Measurements from ENCODE around the gene ACAD9.
"Not testable (repeated sequence)": the region's sequence is repeated elsewhere in the genome, so short reads cannot be mapped to it uniquely, and the experiment has no call there.

Gene ACAD9

GRCh38 chr3:128903501-128903900 is 24.1 kb downstream of the ACAD9 start:
- no peak for DNase-seq

GRCh38 chr3:128906031-128906803 is 26.8 kb downstream of the ACAD9 start:
- DNase-seq = no peak

GRCh38 chr3:128906804-128907525 is 27.5 kb downstream of the ACAD9 start:
- no peak for DNase-seq

- DNase-seq = no peak
Measured at GRCh38 chr3:128907706-128908445, 28.5 kb downstream of the ACAD9 start.

- DNase-seq = no peak
Measured at GRCh38 chr3:128908951-128909350, 29.5 kb downstream of the ACAD9 start.

- DNase-seq = no peak
Measured at GRCh38 chr3:128910006-128910405, 30.6 kb downstream of the ACAD9 start.

GRCh38 chr3:128911911-128912310 is 32.5 kb downstream of the ACAD9 start:
- DNase-seq = no peak

- no peak for DNase-seq
Measured at GRCh38 chr3:128914966-128915645, 35.7 kb downstream of the ACAD9 start.

GRCh38 chr3:128917291-128917690 is 37.9 kb downstream of the ACAD9 start:
- no peak for DNase-seq

GRCh38 chr3:128919988-128920387 is 40.6 kb downstream of the ACAD9 start:
- no peak for DNase-seq

GRCh38 chr3:128922804-128923459 is 43.5 kb downstream of the ACAD9 start:
- peak; percentile 36 to 50 for DNase-seq

- DNase-seq = peak in 1 of 2 donors; percentile 43
Measured at GRCh38 chr3:128923576-128923975, 44.2 kb downstream of the ACAD9 start.

- not testable (repeated sequence) for DNase-seq
Measured at GRCh38 chr3:128923986-128924385, 44.6 kb downstream of the ACAD9 start.

GRCh38 chr3:128929364-128929763 is 49.9 kb downstream of the ACAD9 start:
- DNase-seq = no peak

- DNase-seq = no peak
Measured at GRCh38 chr3:128931046-128931445, 51.6 kb downstream of the ACAD9 start.

GRCh38 chr3:128932516-128933212 is 53.2 kb downstream of the ACAD9 start:
- no peak for DNase-seq

GRCh38 chr3:128933213-128933921 is 53.9 kb downstream of the ACAD9 start:
- no peak for DNase-seq

- no peak for DNase-seq
Measured at GRCh38 chr3:128933922-128934253, 54.5 kb downstream of the ACAD9 start.

GRCh38 chr3:128935922-128936321 is 56.5 kb downstream of the ACAD9 start:
- no peak for DNase-seq

- DNase-seq = no peak
Measured at GRCh38 chr3:128936341-128936740, 56.9 kb downstream of the ACAD9 start.

- no peak for DNase-seq
Measured at GRCh38 chr3:128940252-128940651, 60.8 kb downstream of the ACAD9 start.

Data from CD4-positive, alpha-beta T cell treated with Interleukin-1 beta for 1 hour (primary cell).